Activated CD4-positive, alpha-beta T cell treated with anti-CD3 and anti-CD28 coated beads for 36 hours (primary cell): ENCODE data around the gene MROH7. TPM values are rescaled to one million over a fixed set of nuclear protein-coding genes. Genes with fewer than 3 reads are reported as not detected.
"Not testable (repeated sequence)": the region's sequence is repeated elsewhere in the genome, so short reads cannot be mapped to it uniquely, and the experiment has no call there.

Source experiments
- ATAC-seq: fragments of 200-7000 bp; cut with Tn5 transposase; one replicate; pipeline ENCODE4 v1.10.0; 2021; ENCODE audit warnings: mild to moderate bottlenecking, moderate library complexity
- CTCF ChIA-PET: fragments of 350-600 bp; sonication (Branson Sonifier 250); formaldehyde crosslinking; loops from one replicate; lab custom pipeline; 2021; ENCODE audit warnings: antibody characterized with exemption; lab: Charles Lee
- POLR2A ChIA-PET: fragments of 350-600 bp; sonication (Branson Sonifier 250); formaldehyde crosslinking; loops from one replicate; lab custom pipeline; 2021; ENCODE audit warnings: antibody characterized with exemption, inconsistent platforms; lab: Charles Lee
- DNase-seq: peaks from one replicate; pipeline ENCODE4 v3.0.0-alpha.2; 2020
- H3K27ac Mint-ChIP-seq: one replicate; pipeline ENCODE4 v1.8.0; 2021; ENCODE audit warnings: mixed read lengths
- H3K27me3 Mint-ChIP-seq: one replicate; pipeline ENCODE4 v1.8.0; 2021; ENCODE audit warnings: mixed read lengths
- H3K36me3 Mint-ChIP-seq: one replicate; pipeline ENCODE4 v1.8.0; 2021; ENCODE audit warnings: low read depth, mixed read lengths
- H3K4me1 Mint-ChIP-seq: one replicate; pipeline ENCODE4 v1.8.0; 2021; ENCODE audit warnings: mixed read lengths
- H3K4me3 Mint-ChIP-seq: one replicate; pipeline ENCODE4 v1.8.0; 2021; ENCODE audit warnings: mild to moderate bottlenecking, moderate library complexity, mixed read lengths
- H3K9me3 Mint-ChIP-seq: one replicate; pipeline ENCODE4 v1.8.0; 2021; ENCODE audit warnings: low read depth, mixed read lengths
- intact Hi-C, 2 experiments: fragments of 100-400 bp; cut with DNase I in 1 of 2; cut with micrococcal nuclease in 1 of 2; formaldehyde crosslinking; loops; one replicate each; pipeline versions ENCODE4 v1.14.2 to v1.15.1; 2022 to 2024; cut with DNase I, micrococcal nuclease
- total RNA-seq, 2 experiments: library from RNA; stranded (reverse); gene quantifications; one replicate each; pipeline ENCODE4 v1.2.3, GENCODE V29; 2021

The MROH7 gene
- total RNA-seq, 2 experiments from 2014 or later, result 0.16 to 0.25 TPM

DNA sequence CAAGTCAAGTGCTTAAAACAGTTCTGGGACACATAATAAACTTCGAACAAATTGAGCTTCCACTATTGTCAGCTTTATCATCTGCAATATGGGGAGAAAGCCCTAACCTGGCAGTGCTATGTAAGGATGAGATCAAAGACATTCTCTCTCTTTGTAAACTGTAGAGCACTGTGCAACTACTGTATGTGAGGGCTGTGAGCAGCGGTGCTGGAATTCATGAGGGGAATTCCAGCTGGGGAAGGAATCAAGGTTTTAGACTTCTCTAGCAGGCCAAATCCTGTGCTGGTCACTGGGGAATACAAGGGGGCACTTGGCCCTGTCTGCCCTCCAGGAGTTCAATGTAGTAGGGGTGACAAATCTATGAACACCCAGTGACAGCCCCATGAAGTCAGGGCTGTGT is 27.6 kb upstream of the MROH7 start:
- no peaks in the 10 kb centered on the region for H3K36me3 Mint-ChIP-seq
- DNase-seq (no peak), ATAC-seq (no peak)
- no peaks in the 10 kb centered on the region for H3K4me1 Mint-ChIP-seq
- intact Hi-C loops, result no loop called here
- CTCF ChIA-PET, result interaction anchor here (1.0 kb wide), 1 partner anchor 10 kb away, joined by 3 read pairs; no protein-coding TSS in a partner anchor
- no peaks in the 10 kb centered on the region for H3K9me3 Mint-ChIP-seq
- POLR2A ChIA-PET, result no interaction called here
- H3K4me3 Mint-ChIP-seq, result no peak overlapping the region
- H3K27me3 Mint-ChIP-seq, result no peaks in the 10 kb centered on the region
- no peak overlapping the region for H3K27ac Mint-ChIP-seq

DNA sequence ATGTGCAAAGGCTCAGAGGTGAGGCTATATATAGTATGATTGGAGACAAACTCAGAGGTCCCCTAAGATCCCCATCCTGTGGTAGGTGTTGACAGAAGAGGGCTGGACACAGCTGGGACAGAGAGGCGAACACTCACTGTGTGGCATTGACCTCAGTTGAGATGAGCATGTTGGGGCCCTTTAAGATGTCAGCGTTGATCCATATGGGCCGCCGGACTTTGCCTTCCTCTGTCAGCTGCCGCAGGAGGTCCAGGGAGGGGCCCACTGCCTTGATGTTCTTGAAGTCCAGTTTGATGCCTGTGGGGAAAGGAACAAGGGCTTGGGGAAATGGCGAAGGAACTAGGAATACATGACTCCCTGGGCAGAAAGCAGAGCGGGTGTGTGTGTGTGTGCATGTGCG is 27.0 kb upstream of the MROH7 start:
- Mint-ChIP-seq H3K4me3 (no peak overlapping the region), H3K27me3 (no peaks in the 10 kb centered on the region), H3K36me3 (no peaks in the 10 kb centered on the region), H3K4me1 (no peaks in the 10 kb centered on the region), H3K9me3 (no peaks in the 10 kb centered on the region), H3K27ac (no peak overlapping the region)
- CTCF ChIA-PET, result no interaction called here
- DNase-seq (no peak), ATAC-seq (no peak)
- intact Hi-C loops, result no loop called here
- POLR2A ChIA-PET, result no interaction called here

- no peak for ATAC-seq
- Mint-ChIP-seq H3K4me3 (no peak overlapping the region), H3K9me3 (no peaks in the 10 kb centered on the region), H3K36me3 (no peaks in the 10 kb centered on the region), H3K27ac (no peak overlapping the region), H3K4me1 (no peaks in the 10 kb centered on the region), H3K27me3 (no peaks in the 10 kb centered on the region)
- intact Hi-C loops, result no loop called here
- no peak for DNase-seq
- ChIA-PET CTCF (no interaction called here), POLR2A (no interaction called here)
Measured at GRCh38 chr1:54615531-54616279, 25.9 kb upstream of the MROH7 start.

GRCh38 chr1:54619749-54620148 is 21.8 kb upstream of the MROH7 start:
- intact Hi-C loops, result no loop called here
- ATAC-seq (no peak), DNase-seq (no peak)
- Mint-ChIP-seq H3K36me3 (no peaks in the 10 kb centered on the region), H3K27ac (no peak overlapping the region), H3K4me1 (no peaks in the 10 kb centered on the region), H3K9me3 (no peaks in the 10 kb centered on the region), H3K27me3 (no peaks in the 10 kb centered on the region), H3K4me3 (no peak overlapping the region)
- ChIA-PET CTCF (no interaction called here), POLR2A (no interaction called here)

- no peak within 1 kb of the TSS for H3K4me3 Mint-ChIP-seq
Measured at GRCh38 chr1:54623216-54624007, 18.2 kb upstream of the MROH7 start, which contains the start of gene FAM151A. Gene FAM151A (minus strand): TSS chr1:54623525. CDS start chr1:54623395, 130 bp downstream.

DNA sequence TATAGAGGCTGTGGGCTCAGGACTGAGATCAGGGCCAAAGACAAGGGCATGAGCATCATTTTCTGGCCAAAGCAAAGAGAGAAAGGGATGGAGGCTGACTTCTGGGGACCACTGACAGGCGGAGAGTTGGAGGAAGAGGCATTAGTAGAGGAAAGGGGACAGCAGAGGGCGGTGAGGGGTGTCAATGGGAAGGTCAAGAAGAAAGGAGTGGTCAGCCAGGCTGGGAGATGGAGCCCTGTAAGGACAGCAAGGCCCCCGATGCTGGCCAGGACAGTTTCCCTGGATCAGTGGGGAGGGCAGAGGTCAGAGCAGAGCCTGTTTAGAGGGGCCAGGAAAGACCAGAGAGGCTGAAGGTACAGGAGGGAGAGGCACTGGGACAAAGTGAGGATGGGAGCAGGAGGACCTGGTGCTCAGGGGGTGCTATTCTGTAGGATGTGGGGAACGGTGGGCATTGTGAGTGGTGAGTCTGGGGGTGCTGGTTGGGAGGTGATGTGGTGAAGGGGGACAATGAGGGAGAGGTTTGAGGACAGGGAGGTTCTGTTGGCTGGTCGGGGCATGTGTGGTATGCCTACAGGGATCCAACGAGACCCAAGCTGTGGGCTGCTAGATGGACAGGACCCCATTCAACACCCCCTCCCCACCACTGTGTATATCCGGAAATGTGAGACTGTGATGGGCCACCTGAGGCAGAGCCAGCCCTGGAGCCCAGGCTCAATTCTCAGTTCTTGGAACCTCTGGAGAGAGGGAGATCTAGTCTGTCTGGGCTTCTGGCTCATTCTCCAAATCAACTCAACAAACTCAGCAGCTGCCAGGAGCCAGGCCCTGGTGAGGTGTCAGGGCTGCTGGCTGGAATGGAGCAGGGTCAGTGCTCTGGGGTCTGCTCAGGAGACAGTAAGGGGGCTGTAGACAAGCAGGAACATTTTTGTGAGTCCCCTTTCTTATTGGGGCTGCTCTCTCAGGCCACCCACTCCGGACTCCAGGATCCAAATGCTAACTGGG is 16.8 kb upstream of the MROH7 start:
- POLR2A ChIA-PET, result no interaction called here
- Mint-ChIP-seq H3K9me3 (no peaks in the 10 kb centered on the region), H3K4me1 (no peaks in the 10 kb centered on the region), H3K36me3 (no peaks in the 10 kb centered on the region), H3K4me3 (no peak overlapping the region), H3K27me3 (no peaks in the 10 kb centered on the region), H3K27ac (no peak overlapping the region)
- CTCF ChIA-PET, result no interaction called here
- ATAC-seq (no peak), DNase-seq (no peak)
- intact Hi-C loops, result no loop called here

More at GRCh38 chr1:54623216-54624007, 18.2 kb upstream of the MROH7 start, which contains the start of gene FAM151A:
- ATAC-seq, result no peak
- POLR2A ChIA-PET, result no interaction called here
- no peak for DNase-seq
- no peaks in the 10 kb centered on the region for H3K9me3 Mint-ChIP-seq
- no peaks in the 10 kb centered on the region for H3K4me1 Mint-ChIP-seq
- intact Hi-C loops, result no loop called here
- CTCF ChIA-PET, result interaction anchor here (1.7 kb wide), 1 partner anchor 16 kb away, joined by 3 read pairs; no protein-coding TSS in a partner anchor
- H3K27me3 Mint-ChIP-seq, result no peaks in the 10 kb centered on the region
- H3K36me3 Mint-ChIP-seq, result no peaks in the 10 kb centered on the region
- H3K27ac Mint-ChIP-seq, result no peak within 1 kb of the TSS

DNA sequence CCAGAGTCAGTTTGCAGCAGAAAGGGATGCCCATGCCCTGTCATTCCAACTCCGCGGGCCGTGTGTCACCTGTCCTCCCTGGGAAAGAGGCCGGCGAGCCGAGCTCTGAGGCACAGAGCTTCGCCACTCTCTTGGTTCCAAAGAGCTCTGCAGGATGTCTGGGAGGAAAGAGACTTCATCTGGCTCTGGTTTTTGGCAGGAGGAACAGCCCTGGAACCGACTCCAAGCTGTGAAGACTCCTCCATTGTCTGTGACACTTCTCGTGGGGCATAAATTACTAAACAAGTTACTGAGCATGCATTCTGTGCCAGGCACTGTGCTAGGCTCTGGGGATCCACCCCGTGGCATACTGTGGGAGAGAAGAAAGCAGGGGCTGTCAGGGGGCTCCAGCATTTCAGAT is 14.4 kb upstream of the MROH7 start:
- POLR2A ChIA-PET, result interaction anchor here (0.7 kb wide), 1 partner anchor 35 kb away, joined by 3 read pairs; no protein-coding TSS in a partner anchor
- no peak for ATAC-seq
- H3K9me3 Mint-ChIP-seq, result no peaks in the 10 kb centered on the region

GRCh38 chr1:54635804-54636203 is 5.8 kb upstream of the MROH7 start:
- H3K36me3 Mint-ChIP-seq, H3K4me3 Mint-ChIP-seq, intact Hi-C loops, CTCF ChIA-PET, H3K9me3 Mint-ChIP-seq, POLR2A ChIA-PET, H3K27ac Mint-ChIP-seq, H3K27me3 Mint-ChIP-seq, H3K4me1 Mint-ChIP-seq, ATAC-seq, DNase-seq: not testable (repeated sequence)

More for the DNA sequence above, 14.4 kb upstream of the MROH7 start:
- no peaks in the 10 kb centered on the region for H3K36me3 Mint-ChIP-seq
- intact Hi-C loops, result no loop called here
- no peak overlapping the region for H3K27ac Mint-ChIP-seq
- no peaks in the 10 kb centered on the region for H3K27me3 Mint-ChIP-seq
- H3K4me1 Mint-ChIP-seq, result no peaks in the 10 kb centered on the region
- no peak for DNase-seq
- CTCF ChIA-PET, result no interaction called here
- H3K4me3 Mint-ChIP-seq, result no peak overlapping the region

- H3K27me3 Mint-ChIP-seq, H3K4me1 Mint-ChIP-seq, H3K9me3 Mint-ChIP-seq, intact Hi-C loops, H3K4me3 Mint-ChIP-seq, H3K27ac Mint-ChIP-seq, DNase-seq, H3K36me3 Mint-ChIP-seq, POLR2A ChIA-PET, ATAC-seq, CTCF ChIA-PET: not testable (repeated sequence)
Measured at GRCh38 chr1:54636461-54637446, 4.8 kb upstream of the MROH7 start.

DNA sequence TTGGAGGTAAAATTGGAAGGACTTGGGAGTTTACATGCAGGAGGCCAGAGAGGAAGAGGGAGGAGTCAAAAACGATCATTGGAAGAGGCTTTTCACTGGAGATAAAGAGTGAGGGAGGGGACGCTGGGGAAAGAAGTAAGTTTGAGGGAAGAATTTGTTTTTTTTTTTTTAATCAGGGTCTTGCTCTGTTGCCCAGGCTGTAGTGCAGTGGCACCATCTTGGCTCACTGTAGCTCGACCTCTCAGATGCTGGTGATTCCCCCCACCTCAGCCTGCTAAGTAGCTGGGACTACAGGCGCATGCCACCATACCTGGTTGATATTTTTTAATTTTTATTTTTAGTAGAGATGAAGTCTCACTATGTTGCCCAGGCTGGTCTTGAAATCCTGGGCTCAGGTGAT is 1.2 kb upstream of the MROH7 start:
- no peak overlapping the region for H3K4me3 Mint-ChIP-seq
- CTCF ChIA-PET, result interaction anchor here (1.2 kb wide), 1 partner anchor 18 kb away, joined by 3 read pairs; no protein-coding TSS in a partner anchor
- peaks cover 6% of the 10 kb centered on the region for H3K9me3 Mint-ChIP-seq
- intact Hi-C loops, result no loop called here
- no peaks in the 10 kb centered on the region for H3K36me3 Mint-ChIP-seq
- H3K27ac Mint-ChIP-seq, result no peak overlapping the region
- H3K27me3 Mint-ChIP-seq, result peaks cover 4% of the 10 kb centered on the region
- DNase-seq (no peak), ATAC-seq (no peak)
- POLR2A ChIA-PET, result interaction anchor here (0.8 kb wide), 1 partner anchor 51 kb away, joined by 3 read pairs; no protein-coding TSS in a partner anchor
- H3K4me1 Mint-ChIP-seq, result no peaks in the 10 kb centered on the region
